Frontal cortex (tissue), 4 donors: ENCODE measurements around the gene VARS2. TPM values are rescaled to one million over a fixed set of nuclear protein-coding genes. Genes with fewer than 3 reads are reported as not detected.
"Not testable (repeated sequence)": the region's sequence is repeated elsewhere in the genome, so short reads cannot be mapped to it uniquely, and the experiment has no call there.

ENCODE experiments used
- DNase-seq, 2 donors: peaks; one replicate each; pipeline ENCODE4 v3.0.0; 2012; ENCODE audit warnings: low spot score in 2 of 2
- FAIRE-seq: peaks from 2 replicates; lab custom pipeline; 2012; peaks lifted over from hg19 to GRCh38; lab: Jason Lieb, UNC
- total RNA-seq: library from RNA; depleted of rRNA; stranded (reverse); fragments of >200 nt; gene quantifications from one replicate; pipeline ENCODE4 v1.2.3, GENCODE V29; 2014
- donor health status: control.
- donor health status: control.
- donor health status: control.

The VARS2 gene
- total RNA-seq = 22.4 TPM

DNA sequence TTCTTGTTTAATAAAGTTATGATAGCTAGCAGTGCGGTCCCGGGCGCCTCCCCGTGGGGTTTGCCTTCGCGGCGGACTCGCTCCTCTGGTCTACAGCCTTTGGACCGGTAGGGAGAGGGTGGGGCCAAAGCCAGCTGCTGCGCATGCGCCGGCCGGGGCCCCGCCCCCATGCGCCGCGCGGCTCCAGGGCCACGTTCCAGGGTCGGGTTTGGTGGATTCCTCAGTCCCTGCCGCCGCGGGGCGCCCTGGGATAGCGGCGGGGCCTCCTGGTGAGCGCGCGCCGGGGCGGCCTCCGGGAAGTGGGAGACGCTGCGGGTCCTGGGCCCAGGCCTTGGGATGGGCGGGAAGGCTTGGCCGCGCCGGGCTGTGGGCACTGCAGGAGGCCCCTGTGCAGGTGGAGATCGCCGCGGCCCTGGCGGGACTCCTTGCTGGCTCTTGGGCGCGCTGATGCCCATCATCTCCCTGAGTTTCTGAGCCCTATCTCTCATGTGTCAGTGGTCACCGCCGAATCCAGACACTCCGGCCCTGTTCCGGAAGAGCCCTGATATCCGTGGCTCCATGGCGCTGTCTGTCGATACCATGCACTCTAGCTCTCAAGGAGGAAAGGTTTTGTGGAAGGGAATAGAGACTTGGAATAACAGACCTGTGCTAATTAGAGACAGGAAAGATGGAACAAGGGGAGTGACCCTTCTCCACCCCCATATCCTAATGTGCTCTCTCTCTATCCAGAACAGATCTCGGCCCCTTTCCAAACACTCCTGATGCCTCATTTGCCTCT lies at the start of gene VARS2:
Gene VARS2, plus strand, starts transcription at position 163 of the 778 bp plus-strand sequence. Its CDS starts 599 bp downstream, at position 762.
- FAIRE-seq (no peak), DNase-seq (peak; percentile 95 to 97)

GRCh38 chr6:30864325-30864724 lies 49.7 kb upstream of the VARS2 start:
- DNase-seq = no peak
- no peak for FAIRE-seq

- DNase-seq, FAIRE-seq: not testable (repeated sequence)
Measured at GRCh38 chr6:30869241-30869749, 44.7 kb upstream of the VARS2 start.

DNA sequence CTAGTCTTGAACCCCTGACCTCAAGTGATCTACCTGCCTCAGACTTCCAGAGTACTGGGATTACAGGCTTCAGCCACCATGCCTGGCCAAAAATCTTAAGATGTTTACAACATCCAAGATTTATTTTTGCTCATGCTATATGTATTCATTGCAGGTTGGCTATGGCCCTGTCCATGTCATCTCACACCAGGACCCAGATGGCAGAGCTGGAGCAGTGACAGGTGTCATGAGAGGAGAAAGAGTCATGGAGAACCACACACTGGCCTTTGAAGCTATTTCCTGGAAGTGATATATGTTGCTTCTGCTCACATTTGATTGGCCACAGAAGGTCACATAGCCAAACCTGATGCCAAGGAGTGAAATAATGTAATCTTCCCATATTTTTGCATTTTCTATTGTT lies 43.5 kb upstream of the VARS2 start:
- DNase-seq (no peak), FAIRE-seq (no peak)

DNA sequence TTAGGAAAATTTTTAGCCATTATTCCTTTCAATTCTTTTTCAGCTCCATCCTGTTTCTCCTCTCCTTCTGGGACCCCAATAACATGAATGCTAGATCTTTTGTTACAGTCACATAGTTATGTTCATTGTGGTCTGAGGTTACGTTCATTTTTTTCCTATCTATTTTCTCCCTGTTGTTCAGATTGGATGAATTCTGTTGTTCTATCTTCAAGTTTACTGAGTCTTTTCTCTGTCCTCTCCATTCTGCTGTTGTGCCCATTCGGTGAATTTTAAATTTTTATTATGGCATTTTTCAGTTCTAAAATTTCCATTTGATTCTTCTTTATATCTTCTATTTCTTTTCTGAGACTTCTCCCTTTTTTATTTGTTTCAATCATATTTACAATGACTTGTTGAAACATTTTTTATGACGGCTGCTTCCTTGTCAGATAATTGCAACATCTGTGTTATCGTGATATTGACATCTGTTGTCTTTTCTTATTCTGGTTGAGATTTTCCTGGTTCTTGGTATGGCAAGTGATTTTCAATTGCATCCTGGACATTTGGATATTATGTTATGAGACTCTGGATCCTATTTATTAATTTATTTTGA lies 42.4 kb upstream of the VARS2 start:
- no peak for DNase-seq
- FAIRE-seq = no peak

- no peak for FAIRE-seq
Measured at GRCh38 chr6:30873137-30873640, 40.8 kb upstream of the VARS2 start.

DNA sequence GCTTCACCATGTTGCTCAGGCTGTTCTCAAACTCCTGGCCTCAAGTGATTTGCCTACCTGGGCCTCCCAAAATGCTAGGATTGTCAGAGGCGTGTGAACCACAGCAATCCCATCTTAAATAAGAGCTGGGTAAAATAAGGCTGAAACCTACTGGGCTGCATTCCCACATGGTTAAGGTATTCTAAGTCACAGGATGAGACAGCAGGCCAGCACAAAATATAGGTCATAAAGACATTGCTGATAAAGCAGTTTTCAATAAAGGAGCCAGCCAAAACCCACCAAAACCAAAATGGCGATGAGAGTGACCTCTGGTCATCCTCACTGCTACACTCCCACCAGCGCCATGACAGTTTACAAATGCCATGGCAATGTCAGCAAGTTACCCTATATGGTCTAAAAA lies 40.2 kb upstream of the VARS2 start:
- FAIRE-seq, DNase-seq: not testable (repeated sequence)

More at GRCh38 chr6:30873137-30873640, 40.8 kb upstream of the VARS2 start:
- no peak for DNase-seq

DNA sequence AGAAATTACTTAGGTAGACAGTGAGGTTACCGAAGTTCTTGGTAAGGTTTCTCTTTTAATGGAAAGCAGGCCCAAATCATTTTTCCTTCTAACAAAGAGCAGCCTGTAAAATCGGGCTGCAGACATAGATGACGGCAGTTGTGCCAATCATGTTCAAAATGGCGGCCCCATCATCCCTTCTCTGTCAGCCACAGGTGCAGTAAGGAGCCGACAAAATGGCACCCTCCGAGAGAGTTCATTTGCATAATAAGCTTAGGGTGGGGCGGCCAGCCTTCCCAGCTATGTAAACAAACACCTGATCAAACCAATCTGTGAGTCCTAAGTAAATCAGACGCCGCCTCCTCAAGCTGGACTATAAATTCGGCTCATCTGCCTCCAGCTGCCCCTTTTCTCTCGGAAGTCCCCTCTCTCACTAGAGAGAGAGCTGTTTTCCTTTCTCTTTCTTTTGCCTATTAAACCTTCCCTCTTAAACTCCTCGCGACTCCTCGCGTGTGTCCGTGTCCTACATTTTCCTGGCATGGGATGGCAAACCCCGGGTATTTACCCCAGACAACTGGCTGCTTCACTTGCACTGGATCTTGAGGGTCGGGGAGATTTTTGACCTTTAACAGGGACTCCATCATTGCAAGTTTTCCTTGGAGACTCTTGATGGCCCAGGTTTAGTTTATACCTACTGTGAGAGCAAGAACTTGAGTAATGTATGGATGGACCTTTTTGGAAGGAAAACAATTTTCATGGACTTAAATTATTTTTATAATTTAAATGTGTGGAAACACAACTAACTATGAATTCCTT lies 38.6 kb upstream of the VARS2 start:
- FAIRE-seq (no peak), DNase-seq (no peak)

- DNase-seq (no peak), FAIRE-seq (no peak)
Measured at GRCh38 chr6:30876039-30876730, 37.9 kb upstream of the VARS2 start.

DNA sequence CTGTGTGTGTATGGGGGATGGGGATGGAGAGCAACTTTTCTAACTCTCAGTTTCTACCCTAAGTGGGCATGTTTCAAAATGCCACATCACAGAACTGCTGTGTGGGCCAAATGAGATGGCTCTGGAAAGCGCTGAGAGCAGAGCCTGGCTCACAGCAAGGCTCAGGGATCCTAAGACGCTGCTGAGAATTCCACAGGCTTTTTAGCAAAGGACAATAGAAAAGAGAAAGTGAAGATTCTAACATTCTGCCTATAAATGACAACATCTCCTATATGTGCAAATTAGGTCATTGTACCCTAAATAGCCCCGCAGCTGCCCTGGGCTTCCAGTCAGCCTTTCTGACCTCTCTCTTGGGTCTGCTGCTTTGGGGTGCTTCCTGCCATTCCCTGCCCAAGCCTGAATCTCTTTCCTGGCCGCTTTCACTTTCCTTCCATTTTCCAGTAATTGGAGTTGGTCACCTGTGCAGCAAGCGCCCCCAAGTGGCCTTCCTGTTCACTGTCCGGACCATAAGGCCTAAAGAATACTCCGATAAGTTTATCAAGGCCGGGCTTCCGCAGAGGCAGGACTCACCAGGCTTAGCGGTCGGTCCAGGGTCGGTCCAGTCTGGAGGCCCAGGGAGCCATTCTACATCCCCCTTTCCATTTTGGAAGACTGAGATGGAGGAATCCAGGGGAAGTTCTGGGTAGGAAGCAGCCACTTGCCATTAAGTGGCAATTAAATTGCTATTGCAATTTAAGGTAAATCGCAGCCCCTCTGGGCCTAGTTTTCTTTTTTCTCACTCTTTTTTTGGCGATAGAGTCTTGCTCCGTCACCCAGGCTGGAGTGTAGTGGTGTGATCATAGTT lies 36.4 kb upstream of the VARS2 start:
- DNase-seq (peak; percentile 67 to 81), FAIRE-seq (no peak)

DNA sequence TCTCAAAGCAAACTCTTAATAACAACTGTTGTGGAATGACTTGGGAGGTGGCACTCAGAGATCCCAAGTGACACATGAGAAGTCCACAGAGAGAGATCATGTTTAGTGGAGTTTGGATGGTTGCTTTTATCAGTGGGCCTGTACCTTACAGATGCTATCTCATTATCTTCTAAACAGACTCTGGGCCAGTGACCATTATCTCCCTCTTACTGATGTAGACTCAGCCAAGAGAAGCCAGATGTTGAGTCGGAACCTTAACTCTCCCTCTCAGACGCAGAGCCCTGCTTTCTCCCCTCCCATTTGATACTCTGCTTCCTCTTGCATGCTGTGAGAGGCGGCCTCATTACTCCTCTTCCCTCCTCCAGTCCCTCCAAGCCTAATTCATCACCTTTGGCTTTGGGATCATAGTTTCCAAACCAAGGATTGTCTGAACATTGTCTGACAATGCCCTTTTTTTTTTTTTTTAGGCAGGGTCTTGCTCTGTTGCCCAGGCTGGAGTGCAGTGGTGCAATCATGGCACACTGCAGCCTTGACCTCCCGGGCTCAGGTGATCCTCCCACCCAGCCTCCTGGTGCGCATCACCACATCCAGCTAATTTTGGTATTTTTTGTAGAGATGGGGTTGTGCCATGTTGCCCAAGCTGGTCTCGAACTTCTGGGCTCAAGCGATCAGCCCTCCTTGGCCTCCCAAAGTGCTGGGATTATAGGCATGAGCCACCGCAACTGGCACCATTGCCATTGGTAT lies 34.2 kb upstream of the VARS2 start:
- FAIRE-seq (no peak), DNase-seq (no peak)

GRCh38 chr6:30880698-30881252 lies 33.3 kb upstream of the VARS2 start:
- peak in 1 of 2 donors; percentile 60 for DNase-seq
- FAIRE-seq = no peak

GRCh38 chr6:30881392-30882203 lies 32.4 kb upstream of the VARS2 start:
- FAIRE-seq (no peak), DNase-seq (peak in 1 of 2 donors; percentile 48)

GRCh38 chr6:30882204-30882758 lies 31.8 kb upstream of the VARS2 start:
- no peak for FAIRE-seq
- DNase-seq = no peak

- FAIRE-seq = no peak
- DNase-seq = peak in 1 of 2 donors; percentile 30
Measured at GRCh38 chr6:30882759-30883684, 31.0 kb upstream of the VARS2 start.
